Uterus (tissue), 2 donors: ENCODE measurements around the gene SCLY.

Experiments used
- CTCF ChIP-seq, 4 experiments: fragments of 200-600 bp in 2 of 4; fragments of 450-650 bp in 2 of 4; sonication (generic) in 2 of 4; IDR thresholded peaks; one replicate each; pipeline ENCODE4 v1.5.1; 2016 to 2019; ENCODE audit warnings: antibody characterized with exemption in 4 of 4, mild to moderate bottlenecking in 2 of 4, moderate library complexity in 1 of 4
- POLR2A ChIP-seq, 2 donors: fragments of 450-650 bp; IDR thresholded peaks; one replicate each; pipeline ENCODE4 v1.6.1; 2016; ENCODE audit warnings: antibody characterized with exemption in 2 of 2, mild to moderate bottlenecking in 1 of 2, moderate library complexity in 1 of 2

- TF ChIP-seq CTCF (IDR thresholded peaks at IDR 0.05) (no peak), POLR2A (IDR thresholded peaks at IDR 0.05) (no peak)
Observed at GRCh38 chr2:238142382-238143205, 81.8 kb downstream of the SCLY start.
